OCI-M2 (cell line): ENCODE results near the gene CC2D2B.

ENCODE experiments used
- DNase-seq: peaks from one replicate; lab custom pipeline; 2025; ENCODE audit not compliant: unreplicated experiment; lab: John Stamatoyannopoulos, UW

The CC2D2B gene

GRCh38 chr10:96073722-96074121 lies 165.9 kb downstream of the CC2D2B start:
- no peak for DNase-seq

DNA sequence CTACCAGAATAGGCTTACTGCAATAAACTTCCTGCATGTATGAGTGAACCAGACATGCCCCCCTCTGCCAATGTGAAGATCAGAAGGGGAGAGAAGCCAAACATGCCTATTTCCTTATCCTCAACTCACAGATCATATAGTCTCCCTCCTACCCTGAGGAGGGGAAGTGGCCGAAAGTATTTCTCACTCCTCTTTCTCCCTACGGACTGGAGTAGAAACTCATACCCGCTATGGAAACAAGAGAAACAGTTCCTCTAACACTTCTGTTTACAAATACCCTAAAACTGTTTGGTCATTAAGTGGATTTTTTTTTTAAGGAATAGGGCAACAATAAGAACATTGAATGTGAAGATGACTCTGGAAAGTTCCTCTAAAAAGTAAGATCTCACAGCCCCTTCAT lies 167.0 kb downstream of the CC2D2B start:
- DNase-seq, result no peak

- no peak for DNase-seq
These were observed 168.2 kb downstream of the CC2D2B start for GRCh38 chr10:96075977-96076376.

GRCh38 chr10:96077156-96077555 lies 169.4 kb downstream of the CC2D2B start:
- DNase-seq, result no peak

- DNase-seq, result no peak
These were observed 174.4 kb downstream of the CC2D2B start for GRCh38 chr10:96082153-96082552.
